Measurements from ENCODE around the gene ABTB2. TPM values are rescaled to one million over a fixed set of nuclear protein-coding genes. Genes with fewer than 3 reads are reported as not detected.
"Not testable (repeated sequence)": the region's sequence is repeated elsewhere in the genome, so short reads cannot be mapped to it uniquely, and the experiment has no call there.

The ABTB2 gene
- total RNA-seq, 1 donor from 2014 or later: 2.4 TPM

GRCh38 chr11:34222030-34222429, 135.8 kb downstream of the ABTB2 start:
- DNase-seq (ENCODE audit: low spot score in 2 of 2): no peak
- no peak for FAIRE-seq

DNA sequence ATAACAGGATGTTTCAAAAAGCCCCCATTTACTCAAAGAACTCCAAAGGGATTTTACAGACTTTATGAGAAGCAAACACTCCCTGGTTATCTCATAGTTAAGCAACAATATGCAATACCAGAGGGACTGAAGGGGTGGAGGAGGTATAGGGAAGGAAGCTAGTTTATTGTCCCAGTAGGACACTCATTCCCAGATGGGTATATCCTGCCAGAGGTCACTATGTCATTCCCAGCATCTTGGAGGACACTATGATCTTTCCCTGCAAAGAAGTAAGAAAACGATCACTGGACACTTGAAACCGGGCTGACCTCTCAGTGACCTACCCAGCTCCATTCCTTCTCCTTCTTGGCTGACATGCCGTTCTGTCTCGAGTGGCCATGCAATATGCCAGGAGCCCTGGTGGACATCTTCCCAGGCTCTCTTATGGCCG, 137.9 kb downstream of the ABTB2 start:
- FAIRE-seq (no peak), DNase-seq (ENCODE audit: low spot score in 2 of 2) (no peak)

- DNase-seq (ENCODE audit: low spot score in 2 of 2) (no peak), FAIRE-seq (no peak)
These were observed 138.5 kb downstream of the ABTB2 start for GRCh38 chr11:34219279-34219678.

DNA sequence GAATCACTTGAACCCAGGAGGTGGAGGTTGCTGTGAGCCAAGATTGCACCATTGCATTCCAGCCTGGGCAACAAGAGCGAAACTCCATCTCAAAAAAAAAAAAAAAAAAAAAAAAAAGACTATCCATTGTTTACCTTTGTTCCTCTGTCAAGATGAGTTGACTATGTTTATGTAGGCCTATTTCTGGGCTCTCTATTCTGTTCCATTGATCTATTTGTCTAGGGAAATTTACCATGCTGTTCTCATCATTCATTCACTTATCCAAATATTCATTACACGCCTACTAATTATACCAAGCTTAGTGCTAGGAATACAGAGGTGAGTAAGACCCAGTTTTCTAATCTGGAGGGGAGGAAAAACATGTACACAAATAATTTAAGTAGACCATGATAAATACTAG, 139.1 kb downstream of the ABTB2 start:
- FAIRE-seq; DNase-seq (ENCODE audit: low spot score in 2 of 2): not testable (repeated sequence)

DNA sequence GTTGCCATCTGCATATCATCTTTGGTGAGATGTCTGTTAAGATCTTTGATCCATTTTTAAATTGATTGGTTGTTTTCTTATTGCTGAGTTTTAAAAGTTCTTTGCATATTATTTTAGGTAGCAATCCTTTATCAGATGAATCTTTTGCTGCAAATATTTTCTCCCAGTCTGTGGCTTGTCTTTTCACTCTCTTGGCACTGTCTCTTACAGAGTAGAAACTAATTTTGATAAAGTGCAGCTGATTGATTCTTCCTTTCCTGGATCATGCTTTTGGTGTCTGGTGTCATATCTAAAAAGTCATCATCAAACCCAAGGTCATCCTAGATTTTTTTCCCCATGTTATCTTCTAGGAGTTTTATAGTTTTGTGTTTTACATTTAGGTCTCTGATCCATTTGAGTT, 139.7 kb downstream of the ABTB2 start:
- FAIRE-seq (no peak), DNase-seq (ENCODE audit: low spot score in 2 of 2) (no peak)

DNA sequence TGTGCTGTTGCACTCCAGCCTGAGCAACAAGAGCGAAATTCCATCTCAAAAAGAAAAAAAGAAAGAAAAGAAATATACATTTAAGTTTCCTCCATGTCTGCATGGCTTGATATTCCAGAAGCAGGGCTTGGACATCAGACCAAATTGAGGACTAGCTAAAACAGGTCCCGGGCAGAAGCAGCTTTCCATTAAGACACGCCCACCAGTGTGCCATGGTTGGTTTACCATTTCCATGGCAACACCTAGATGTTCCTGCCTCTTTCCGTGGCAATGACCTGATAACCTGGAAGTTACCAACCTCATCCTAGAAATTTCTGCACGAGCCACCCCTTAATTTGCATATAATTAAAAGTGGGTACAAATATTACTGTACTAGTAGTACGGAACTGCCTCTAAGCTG, 141.1 kb downstream of the ABTB2 start:
- no peak for FAIRE-seq
- DNase-seq (ENCODE audit: low spot score in 2 of 2): no peak

GRCh38 chr11:34215806-34216453, 141.9 kb downstream of the ABTB2 start:
- FAIRE-seq: no peak

DNA sequence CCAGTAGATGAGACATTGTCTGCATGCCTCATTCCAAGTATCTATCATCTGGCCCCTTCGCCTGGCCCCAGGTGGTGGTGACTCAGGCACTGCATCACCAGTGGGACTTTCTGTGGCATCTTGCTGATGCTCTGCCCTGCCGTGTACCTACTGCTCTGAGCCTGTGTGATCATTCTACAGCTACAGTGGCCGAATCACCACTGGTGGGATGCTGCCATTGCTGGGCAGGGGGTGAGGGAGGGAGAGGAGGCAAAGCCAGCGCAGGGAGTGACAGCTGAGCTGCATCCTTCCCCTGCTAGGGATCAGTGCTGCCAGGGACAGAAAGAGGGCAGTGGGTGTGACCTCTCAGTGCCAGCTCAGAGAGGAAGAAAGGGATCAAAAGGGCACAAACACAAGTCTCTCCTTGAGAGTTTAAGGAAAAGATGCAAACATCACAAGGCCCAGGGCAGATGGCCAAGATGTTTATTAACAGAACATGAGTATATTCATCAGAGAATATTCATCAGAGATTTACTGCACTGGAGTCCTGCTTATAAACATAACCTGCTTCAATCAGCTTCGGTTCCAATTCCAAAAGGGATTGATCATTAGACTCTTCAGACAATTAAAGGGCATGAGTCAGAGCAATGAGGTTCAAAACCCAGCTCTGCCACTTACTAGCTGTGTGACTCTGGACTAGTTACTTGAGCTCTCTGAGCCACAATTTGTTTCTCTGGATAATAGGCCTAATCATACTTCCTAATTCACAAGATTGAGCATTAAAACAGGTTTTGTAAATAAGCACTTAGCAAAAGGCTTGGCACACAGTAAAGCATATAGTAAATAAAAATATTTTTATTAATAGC, 142.6 kb downstream of the ABTB2 start:
- no peak for FAIRE-seq
- no peak for DNase-seq (ENCODE audit: low spot score in 2 of 2)

More at GRCh38 chr11:34215806-34216453, 141.9 kb downstream of the ABTB2 start:
- no peak for DNase-seq (ENCODE audit: low spot score in 2 of 2)

DNA sequence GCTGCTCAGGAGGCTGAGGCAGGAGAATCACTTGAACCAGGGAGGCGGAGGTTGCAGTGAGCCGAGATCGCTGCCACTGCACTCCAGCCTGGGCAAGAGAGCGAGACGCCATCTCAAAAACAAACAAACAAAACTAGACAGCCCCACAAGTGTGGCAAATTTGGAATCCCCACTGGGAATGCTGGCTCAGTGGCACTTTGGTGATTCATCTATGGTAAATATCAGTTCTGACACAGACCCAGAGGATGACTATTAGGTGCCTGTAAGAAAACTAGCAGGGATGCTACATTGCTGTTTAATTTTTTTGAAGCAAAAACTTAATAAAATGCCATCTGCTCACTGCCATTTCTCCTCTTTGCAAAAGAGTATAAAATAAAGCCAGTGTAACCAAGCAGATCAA, 144.4 kb downstream of the ABTB2 start:
- DNase-seq (ENCODE audit: low spot score in 2 of 2): no peak
- no peak for FAIRE-seq

DNA sequence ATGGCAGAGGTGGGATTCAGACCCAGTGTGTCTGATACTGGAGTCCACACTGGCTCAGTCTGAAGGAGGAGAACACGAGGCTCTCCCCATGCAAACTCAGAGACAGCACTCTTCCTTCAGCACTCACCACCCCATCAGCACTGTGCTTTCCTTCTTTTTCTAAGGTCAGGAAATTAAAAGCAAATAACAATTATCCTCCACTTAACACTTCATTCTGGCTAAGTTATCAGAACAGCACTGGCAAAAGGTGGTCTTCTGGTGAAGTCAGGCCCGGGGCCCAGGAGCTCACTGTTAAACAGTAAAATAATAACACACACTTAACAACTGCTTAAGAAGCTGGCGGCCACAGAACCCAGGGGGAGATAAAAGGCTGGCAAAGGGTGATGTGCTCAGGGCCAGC, 145.2 kb downstream of the ABTB2 start:
- FAIRE-seq: no peak

DNA sequence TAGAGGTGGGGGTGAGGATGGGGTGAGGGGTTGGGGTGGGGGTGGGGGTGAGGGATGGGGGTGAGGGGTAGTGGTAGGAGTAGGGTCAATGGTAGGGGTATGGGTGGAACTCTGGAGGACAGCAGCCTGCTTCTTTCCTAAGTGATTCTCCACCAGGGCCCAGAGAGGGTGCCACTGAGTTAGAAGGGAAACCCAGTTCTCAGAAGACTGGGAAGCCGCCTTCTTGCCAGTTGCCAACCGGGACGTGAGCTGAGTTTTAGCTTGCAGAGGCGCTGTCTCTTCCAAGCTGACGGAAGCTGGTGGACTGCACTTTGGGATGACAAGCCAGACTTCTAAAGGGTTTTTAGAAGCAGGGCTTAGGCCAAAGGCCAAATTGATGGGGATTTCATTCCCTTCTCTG, 148.0 kb downstream of the ABTB2 start:
- DNase-seq (ENCODE audit: low spot score in 2 of 2): no peak
- no peak for FAIRE-seq

More for the DNA sequence above, 145.2 kb downstream of the ABTB2 start:
- DNase-seq (ENCODE audit: low spot score in 2 of 2): no peak

- DNase-seq (ENCODE audit: low spot score in 2 of 2): no peak
- FAIRE-seq: no peak
These were observed 149.3 kb downstream of the ABTB2 start for GRCh38 chr11:34208266-34209135.

DNA sequence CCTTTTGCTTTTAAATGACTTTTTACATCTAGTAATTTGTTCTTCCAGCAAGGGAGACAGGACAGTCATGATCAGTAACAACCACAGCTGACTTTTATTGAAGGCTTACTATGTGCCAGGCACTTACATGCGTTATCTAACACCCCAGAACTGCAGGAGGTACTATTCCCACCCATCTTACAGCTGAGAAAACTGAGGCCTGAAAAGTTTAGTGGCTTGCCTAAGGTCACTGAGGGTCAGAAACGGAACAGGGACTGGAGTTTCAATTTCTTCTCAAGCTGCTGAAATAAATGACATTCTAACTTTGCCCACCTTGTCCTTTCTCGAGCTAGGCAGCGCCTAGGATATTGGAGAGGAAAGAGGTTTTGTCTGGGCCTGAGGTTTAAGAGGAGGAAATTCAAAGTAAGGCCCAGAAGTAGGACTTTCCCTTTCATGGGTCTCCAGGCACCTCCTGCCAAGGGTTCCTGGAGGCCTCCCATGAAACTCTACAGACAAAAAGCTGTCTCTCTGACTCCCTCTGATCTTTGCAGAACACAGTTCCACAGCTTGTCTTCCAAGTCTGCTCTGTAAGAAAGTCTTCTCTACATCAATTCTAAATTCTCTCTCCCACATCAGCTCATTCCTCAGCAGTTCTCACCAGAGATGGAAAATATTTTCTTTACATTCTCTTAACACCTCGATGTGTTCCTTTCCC, 150.2 kb downstream of the ABTB2 start:
- FAIRE-seq (no peak), DNase-seq (ENCODE audit: low spot score in 2 of 2) (no peak)

GRCh38 chr11:34206407-34207300, 151.2 kb downstream of the ABTB2 start:
- no peak for DNase-seq (ENCODE audit: low spot score in 2 of 2)
- no peak for FAIRE-seq

GRCh38 chr11:34205326-34206035, 152.3 kb downstream of the ABTB2 start:
- DNase-seq (ENCODE audit: low spot score in 2 of 2): no peak
- no peak for FAIRE-seq

GRCh38 chr11:34204396-34205279, 153.2 kb downstream of the ABTB2 start:
- no peak for FAIRE-seq

GRCh38 chr11:34203377-34203871, 154.4 kb downstream of the ABTB2 start:
- FAIRE-seq (no peak), DNase-seq (ENCODE audit: low spot score in 2 of 2) (no peak)

More at GRCh38 chr11:34204396-34205279, 153.2 kb downstream of the ABTB2 start:
- no peak for DNase-seq (ENCODE audit: low spot score in 2 of 2)
